GM18870 (cell line): Measurements from ENCODE around the gene CNPY3.
"Not testable (repeated sequence)": the region's sequence is repeated elsewhere in the genome, so short reads cannot be mapped to it uniquely, and the experiment has no call there.

ENCODE experiments used
- ATAC-seq: cut with Tn5 transposase; IDR thresholded peaks from one replicate; pipeline ENCODE4 v1.9.1; 2021; ENCODE audit warnings: moderate library complexity; ENCODE audit not compliant: unreplicated experiment

Gene CNPY3

GRCh38 chr6:42928986-42929820, at the start of gene CNPY3:
TSS of gene CNPY3 (plus strand) at chr6:42929480. CDS start at chr6:42929571, 91 bp downstream.
- peak; percentile 68 for ATAC-seq

- ATAC-seq, result not testable (repeated sequence)
Measured at GRCh38 chr6:42880240-42880817, 49.0 kb upstream of the CNPY3 start.

- not testable (repeated sequence) for ATAC-seq
Measured at GRCh38 chr6:42880871-42881270, 48.4 kb upstream of the CNPY3 start.

GRCh38 chr6:42885702-42886101, 43.6 kb upstream of the CNPY3 start:
- ATAC-seq, result no peak

- not testable (repeated sequence) for ATAC-seq
Measured at GRCh38 chr6:42888201-42888600, 41.1 kb upstream of the CNPY3 start.

GRCh38 chr6:42889815-42890214, 39.5 kb upstream of the CNPY3 start:
- no peak for ATAC-seq

GRCh38 chr6:42890311-42891198, 38.7 kb upstream of the CNPY3 start:
- peak; percentile 57 for ATAC-seq

- ATAC-seq, result no peak
Measured at GRCh38 chr6:42891199-42891722, 38.0 kb upstream of the CNPY3 start.

GRCh38 chr6:42894041-42894828, 35.0 kb upstream of the CNPY3 start:
- not testable (repeated sequence) for ATAC-seq

GRCh38 chr6:42896178-42896719, 33.0 kb upstream of the CNPY3 start:
- no peak for ATAC-seq

GRCh38 chr6:42898891-42899361, 30.4 kb upstream of the CNPY3 start:
- ATAC-seq, result no peak

- no peak for ATAC-seq
Measured at GRCh38 chr6:42899871-42900270, 29.4 kb upstream of the CNPY3 start.

- no peak for ATAC-seq
Measured at GRCh38 chr6:42901538-42901957, 27.7 kb upstream of the CNPY3 start.

GRCh38 chr6:42902429-42903263, 26.6 kb upstream of the CNPY3 start:
- not testable (repeated sequence) for ATAC-seq

- no peak for ATAC-seq
Measured at GRCh38 chr6:42904467-42904866, 24.8 kb upstream of the CNPY3 start.

GRCh38 chr6:42907336-42907735, 21.9 kb upstream of the CNPY3 start:
- ATAC-seq, result no peak

- ATAC-seq, result no peak
Measured at GRCh38 chr6:42909835-42910234, 19.4 kb upstream of the CNPY3 start.

- ATAC-seq, result no peak
Measured at GRCh38 chr6:42911171-42912021, 17.9 kb upstream of the CNPY3 start.
